Fibroblast of lung (primary cell): ENCODE results near the gene DGKG.

Experiments
- EZH2 ChIP-seq: IDR thresholded peaks from 2 replicates; pipeline ENCODE4 v1.5.1; 2012; ENCODE audit warnings: low read length, control low read depth, mild to moderate bottlenecking; ENCODE audit errors: missing control alignments
- TF ChIP-seq, protein P1 (sequence below), 2 donors: IDR thresholded peaks in 1 of 2; conservative IDR thresholded peaks in 1 of 2; 1 replicate in 1 of 2; 2 replicates in 1 of 2; pipeline ENCODE4 v1.5.1; 2011 to 2012; ENCODE audit warnings: low read length in 2 of 2, control low read depth in 1 of 2, inconsistent platforms in 1 of 2, low read depth in 1 of 2, mild to moderate bottlenecking in 1 of 2

DNA sequence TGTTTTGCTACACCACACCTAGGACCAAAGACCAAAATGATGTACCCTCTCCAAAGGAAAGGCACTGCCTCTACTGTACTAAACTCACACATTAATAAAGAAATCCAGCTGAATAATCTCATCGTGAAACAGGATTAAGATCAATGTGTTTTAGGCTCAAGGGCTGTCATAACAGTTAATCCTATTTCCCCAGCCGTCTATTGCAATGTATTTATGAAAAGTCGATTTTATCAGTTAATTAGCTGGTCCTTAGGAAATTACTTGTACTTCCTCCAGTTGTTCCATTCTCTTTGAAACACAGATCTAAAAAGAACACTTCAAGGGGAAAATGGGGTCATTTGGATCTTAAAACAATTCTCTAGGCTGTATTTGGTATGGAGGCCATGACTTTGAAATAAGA lies 261.6 kb downstream of the DGKG start:
- TF ChIP-seq, protein P1, sequence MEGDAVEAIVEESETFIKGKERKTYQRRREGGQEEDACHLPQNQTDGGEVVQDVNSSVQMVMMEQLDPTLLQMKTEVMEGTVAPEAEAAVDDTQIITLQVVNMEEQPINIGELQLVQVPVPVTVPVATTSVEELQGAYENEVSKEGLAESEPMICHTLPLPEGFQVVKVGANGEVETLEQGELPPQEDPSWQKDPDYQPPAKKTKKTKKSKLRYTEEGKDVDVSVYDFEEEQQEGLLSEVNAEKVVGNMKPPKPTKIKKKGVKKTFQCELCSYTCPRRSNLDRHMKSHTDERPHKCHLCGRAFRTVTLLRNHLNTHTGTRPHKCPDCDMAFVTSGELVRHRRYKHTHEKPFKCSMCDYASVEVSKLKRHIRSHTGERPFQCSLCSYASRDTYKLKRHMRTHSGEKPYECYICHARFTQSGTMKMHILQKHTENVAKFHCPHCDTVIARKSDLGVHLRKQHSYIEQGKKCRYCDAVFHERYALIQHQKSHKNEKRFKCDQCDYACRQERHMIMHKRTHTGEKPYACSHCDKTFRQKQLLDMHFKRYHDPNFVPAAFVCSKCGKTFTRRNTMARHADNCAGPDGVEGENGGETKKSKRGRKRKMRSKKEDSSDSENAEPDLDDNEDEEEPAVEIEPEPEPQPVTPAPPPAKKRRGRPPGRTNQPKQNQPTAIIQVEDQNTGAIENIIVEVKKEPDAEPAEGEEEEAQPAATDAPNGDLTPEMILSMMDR (conservative IDR thresholded peaks at IDR 0.05 in 1 of 2, IDR thresholded peaks at IDR 0.05 in 1 of 2; ENCODE audit: low read depth in 1 of 2, low read length in 2 of 2), result no peak
- TF ChIP-seq EZH2, result no peak
